Measurements from ENCODE around the gene CLPTM1L. TPM values are rescaled to one million over a fixed set of nuclear protein-coding genes. Genes with fewer than 3 reads are reported as not detected.
A peak's percentile ranks its signal among the peaks of the same experiment; 100 is the strongest.

CLPTM1L gene, protein sequence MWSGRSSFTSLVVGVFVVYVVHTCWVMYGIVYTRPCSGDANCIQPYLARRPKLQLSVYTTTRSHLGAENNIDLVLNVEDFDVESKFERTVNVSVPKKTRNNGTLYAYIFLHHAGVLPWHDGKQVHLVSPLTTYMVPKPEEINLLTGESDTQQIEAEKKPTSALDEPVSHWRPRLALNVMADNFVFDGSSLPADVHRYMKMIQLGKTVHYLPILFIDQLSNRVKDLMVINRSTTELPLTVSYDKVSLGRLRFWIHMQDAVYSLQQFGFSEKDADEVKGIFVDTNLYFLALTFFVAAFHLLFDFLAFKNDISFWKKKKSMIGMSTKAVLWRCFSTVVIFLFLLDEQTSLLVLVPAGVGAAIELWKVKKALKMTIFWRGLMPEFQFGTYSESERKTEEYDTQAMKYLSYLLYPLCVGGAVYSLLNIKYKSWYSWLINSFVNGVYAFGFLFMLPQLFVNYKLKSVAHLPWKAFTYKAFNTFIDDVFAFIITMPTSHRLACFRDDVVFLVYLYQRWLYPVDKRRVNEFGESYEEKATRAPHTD
- 180 and 252 TPM in 2 replicates for total RNA-seq

DNA sequence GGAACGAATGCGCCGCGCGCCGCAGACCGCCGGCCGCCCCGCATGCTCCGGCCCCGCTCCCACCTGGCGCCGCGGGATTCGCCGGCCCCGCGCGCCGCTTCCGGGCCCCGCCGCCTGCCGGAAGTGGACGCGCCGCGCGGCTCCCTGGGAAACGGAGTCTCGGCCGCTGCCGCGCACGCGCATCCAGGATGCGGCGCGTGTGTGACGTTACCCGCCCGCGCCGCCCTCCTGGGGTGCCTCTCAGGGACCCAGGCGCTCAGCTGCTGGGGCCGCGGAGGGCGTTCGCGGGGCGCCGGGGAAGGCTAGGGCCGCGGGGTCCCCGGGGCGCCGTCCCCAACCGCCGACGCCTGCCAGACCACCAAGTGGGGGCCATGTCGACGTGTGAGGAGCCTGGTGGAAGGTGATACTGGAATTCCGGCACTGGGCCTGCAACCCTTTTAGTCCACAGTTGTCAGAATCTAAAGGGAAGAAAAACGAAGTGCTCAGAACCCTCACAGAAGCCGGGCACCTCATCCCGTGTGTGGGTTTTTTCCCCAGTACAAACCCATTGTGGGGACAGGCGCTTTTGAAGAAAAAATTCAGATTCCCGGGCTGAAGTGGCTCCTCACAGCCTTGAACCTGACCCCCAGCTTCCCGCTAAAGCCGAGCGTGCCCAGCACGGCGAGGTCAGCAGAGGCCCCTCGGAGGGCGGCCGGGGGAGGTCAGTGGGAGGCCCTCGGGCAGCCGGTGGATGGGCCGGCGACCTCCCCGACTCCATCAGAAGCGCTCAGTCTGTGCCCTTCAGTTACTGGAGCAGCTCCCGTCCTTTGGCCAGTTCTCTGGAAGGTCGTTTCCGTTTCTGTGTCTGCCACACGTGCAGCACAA lies at the start of gene CLPTM1L:
Gene CLPTM1L, minus strand, starts transcription at position 125 of the 864 bp plus-strand sequence. CDS start 258 bp downstream, outside the sequence.
- TF ChIP-seq, protein P1, sequence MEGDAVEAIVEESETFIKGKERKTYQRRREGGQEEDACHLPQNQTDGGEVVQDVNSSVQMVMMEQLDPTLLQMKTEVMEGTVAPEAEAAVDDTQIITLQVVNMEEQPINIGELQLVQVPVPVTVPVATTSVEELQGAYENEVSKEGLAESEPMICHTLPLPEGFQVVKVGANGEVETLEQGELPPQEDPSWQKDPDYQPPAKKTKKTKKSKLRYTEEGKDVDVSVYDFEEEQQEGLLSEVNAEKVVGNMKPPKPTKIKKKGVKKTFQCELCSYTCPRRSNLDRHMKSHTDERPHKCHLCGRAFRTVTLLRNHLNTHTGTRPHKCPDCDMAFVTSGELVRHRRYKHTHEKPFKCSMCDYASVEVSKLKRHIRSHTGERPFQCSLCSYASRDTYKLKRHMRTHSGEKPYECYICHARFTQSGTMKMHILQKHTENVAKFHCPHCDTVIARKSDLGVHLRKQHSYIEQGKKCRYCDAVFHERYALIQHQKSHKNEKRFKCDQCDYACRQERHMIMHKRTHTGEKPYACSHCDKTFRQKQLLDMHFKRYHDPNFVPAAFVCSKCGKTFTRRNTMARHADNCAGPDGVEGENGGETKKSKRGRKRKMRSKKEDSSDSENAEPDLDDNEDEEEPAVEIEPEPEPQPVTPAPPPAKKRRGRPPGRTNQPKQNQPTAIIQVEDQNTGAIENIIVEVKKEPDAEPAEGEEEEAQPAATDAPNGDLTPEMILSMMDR (IDR thresholded peaks at IDR 0.05; ENCODE audit: insufficient read depth, low read depth, low read length), result no peak
- H3K4me3 ChIP-seq (ENCODE audit: low read depth, low read length), result peak within 1 kb of the TSS; percentile 94
- DNase-seq (ENCODE audit: low read depth), result peak; percentile 85

DNA sequence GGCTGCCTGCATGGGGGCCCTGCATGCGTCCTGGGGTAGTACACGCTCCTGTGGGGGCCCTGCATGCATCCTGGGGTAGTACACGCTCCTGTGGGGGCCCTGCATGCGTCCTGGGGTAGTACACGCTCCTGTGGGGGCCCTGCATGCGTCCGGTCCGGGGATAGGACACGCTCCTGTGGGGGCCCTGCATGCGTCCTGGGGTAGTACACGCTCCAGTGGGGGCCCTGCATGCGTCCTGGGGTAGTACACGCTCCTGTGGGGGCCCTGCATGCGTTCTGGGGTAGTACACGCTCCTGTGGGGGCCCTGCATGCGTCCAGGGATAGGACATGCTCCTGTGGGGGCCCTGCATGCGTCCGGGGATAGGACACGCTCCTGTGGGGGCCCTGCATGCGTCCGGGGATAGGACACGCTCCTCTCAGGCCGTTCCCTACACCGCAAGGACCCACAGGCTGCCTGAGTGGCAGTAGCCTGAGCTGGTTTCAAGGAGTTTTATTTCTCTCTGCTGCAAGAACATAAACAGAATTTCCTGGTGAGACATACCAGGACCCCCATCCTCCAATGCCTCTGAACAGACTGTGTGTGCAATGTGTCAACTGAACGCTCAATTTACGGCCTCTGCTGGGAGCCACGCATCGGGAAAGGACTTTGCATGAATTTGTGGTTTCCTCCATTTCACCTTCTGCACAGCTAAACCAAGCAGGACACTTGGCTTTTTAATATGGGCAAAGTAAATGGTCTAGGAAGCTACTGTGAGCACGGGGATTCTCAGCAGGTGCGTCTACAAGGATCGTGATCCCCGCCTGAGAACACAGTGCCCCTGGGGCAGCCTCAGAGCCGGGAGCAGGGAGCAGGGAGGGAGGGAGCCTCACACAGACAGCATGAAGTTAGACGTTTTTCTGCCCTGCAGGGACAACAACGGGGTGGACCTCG lies 48.9 kb upstream of the CLPTM1L start:
- no peak for DNase-seq (ENCODE audit: low read depth)
- TF ChIP-seq, protein P1 (IDR thresholded peaks at IDR 0.05; ENCODE audit: insufficient read depth, low read depth, low read length), result no peak
- no peak overlapping the region for H3K4me3 ChIP-seq (ENCODE audit: low read depth, low read length)

- no peak overlapping the region for H3K4me3 ChIP-seq (ENCODE audit: low read depth, low read length)
- TF ChIP-seq, protein P1 (IDR thresholded peaks at IDR 0.05; ENCODE audit: insufficient read depth, low read depth, low read length), result no peak
- DNase-seq (ENCODE audit: low read depth), result no peak
Observed at GRCh38 chr5:1392801-1393565, 48.1 kb upstream of the CLPTM1L start.

DNA sequence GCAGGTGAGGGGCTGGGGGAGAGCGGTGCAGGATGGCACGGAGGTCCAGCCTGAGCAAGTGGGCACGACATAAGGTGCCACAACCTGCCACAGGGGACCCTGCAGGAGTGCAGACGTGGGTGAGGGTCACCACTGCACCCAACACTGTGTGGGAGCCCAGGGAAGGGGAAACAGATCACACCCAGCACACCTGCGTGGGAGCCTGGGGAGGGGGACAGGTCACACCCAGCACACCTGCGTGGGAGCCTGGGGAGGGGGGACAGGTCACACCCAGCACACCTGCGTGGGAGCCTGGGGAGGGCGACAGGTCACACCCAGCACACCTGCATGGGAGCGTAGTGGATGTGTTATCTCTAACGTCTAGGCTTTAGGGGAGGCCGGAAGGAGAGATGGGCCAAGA lies 47.4 kb upstream of the CLPTM1L start:
- H3K4me3 ChIP-seq (ENCODE audit: low read depth, low read length), result no peak overlapping the region
- no peak for DNase-seq (ENCODE audit: low read depth)
- TF ChIP-seq, protein P1 (IDR thresholded peaks at IDR 0.05; ENCODE audit: insufficient read depth, low read depth, low read length), result no peak

DNA sequence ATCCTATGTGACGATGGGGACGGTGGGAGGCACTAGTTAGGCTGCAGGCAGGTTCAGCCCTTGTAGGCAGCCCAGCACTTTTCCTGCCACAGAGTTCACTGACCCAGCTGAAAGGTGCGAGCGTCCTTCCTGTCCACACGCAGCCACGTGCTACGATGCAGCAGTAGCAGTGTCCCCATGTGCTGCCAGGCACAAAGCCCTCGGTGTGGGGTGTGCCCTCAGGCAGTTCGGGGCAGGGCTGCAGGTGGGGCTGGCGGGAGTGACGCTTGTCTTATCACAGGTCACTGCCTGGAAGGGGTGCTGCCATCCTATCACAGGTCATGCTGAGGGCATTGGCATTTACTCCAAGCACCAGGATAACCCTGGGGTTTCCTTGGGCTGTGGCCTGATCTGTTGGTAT lies 46.8 kb upstream of the CLPTM1L start:
- H3K4me3 ChIP-seq (ENCODE audit: low read depth, low read length), result no peak overlapping the region
- TF ChIP-seq, protein P1 (IDR thresholded peaks at IDR 0.05; ENCODE audit: insufficient read depth, low read depth, low read length), result no peak
- DNase-seq (ENCODE audit: low read depth), result no peak
